Stimulated activated CD8-positive, alpha-beta memory T cell treated with anti-CD3 and anti-CD28 coated beads, Interleukin-7, amount 100 ng/mL, for 1 hour (primary cell): ENCODE results near the gene COL27A1.

Source experiments
- DNase-seq, 2 donors: peaks; one replicate each; pipeline ENCODE4 v3.0.0-alpha.2; 2020; ENCODE audit warnings: low read depth in 2 of 2

Gene COL27A1

GRCh38 chr9:114168281-114169028 lies 13.1 kb downstream of the COL27A1 start:
- DNase-seq: no peak

GRCh38 chr9:114169029-114169951 lies 14.0 kb downstream of the COL27A1 start:
- DNase-seq: no peak

- no peak for DNase-seq
These were observed 14.8 kb downstream of the COL27A1 start for GRCh38 chr9:114169952-114170770.

- DNase-seq: no peak
These were observed 15.6 kb downstream of the COL27A1 start for GRCh38 chr9:114170771-114171461.

- no peak for DNase-seq
These were observed 16.2 kb downstream of the COL27A1 start for GRCh38 chr9:114171500-114171899.

GRCh38 chr9:114172981-114173833 lies 17.9 kb downstream of the COL27A1 start:
- DNase-seq: no peak

- no peak for DNase-seq
These were observed 19.2 kb downstream of the COL27A1 start for GRCh38 chr9:114174557-114174875.

- no peak for DNase-seq
These were observed 19.8 kb downstream of the COL27A1 start for GRCh38 chr9:114174876-114175771.

- DNase-seq: no peak
These were observed 21.4 kb downstream of the COL27A1 start for GRCh38 chr9:114176624-114177291.

GRCh38 chr9:114177423-114178064 lies 22.2 kb downstream of the COL27A1 start:
- DNase-seq: no peak

GRCh38 chr9:114178076-114178475 lies 22.7 kb downstream of the COL27A1 start:
- DNase-seq: no peak

- DNase-seq: no peak
These were observed 23.6 kb downstream of the COL27A1 start for GRCh38 chr9:114178756-114179450.

- no peak for DNase-seq
These were observed 24.2 kb downstream of the COL27A1 start for GRCh38 chr9:114179516-114179915.

GRCh38 chr9:114180696-114181606 lies 25.6 kb downstream of the COL27A1 start:
- DNase-seq: no peak

- DNase-seq: no peak
These were observed 26.5 kb downstream of the COL27A1 start for GRCh38 chr9:114181607-114182409.

- DNase-seq: no peak
These were observed 27.7 kb downstream of the COL27A1 start for GRCh38 chr9:114183006-114183405.
